GM21786 (cell line): ENCODE measurements around the gene KAT2A.

Experiments used
- ATAC-seq: cut with Tn5 transposase; IDR thresholded peaks from one replicate; pipeline ENCODE4 v1.9.1; 2021; ENCODE audit not compliant: unreplicated experiment

Gene KAT2A

DNA sequence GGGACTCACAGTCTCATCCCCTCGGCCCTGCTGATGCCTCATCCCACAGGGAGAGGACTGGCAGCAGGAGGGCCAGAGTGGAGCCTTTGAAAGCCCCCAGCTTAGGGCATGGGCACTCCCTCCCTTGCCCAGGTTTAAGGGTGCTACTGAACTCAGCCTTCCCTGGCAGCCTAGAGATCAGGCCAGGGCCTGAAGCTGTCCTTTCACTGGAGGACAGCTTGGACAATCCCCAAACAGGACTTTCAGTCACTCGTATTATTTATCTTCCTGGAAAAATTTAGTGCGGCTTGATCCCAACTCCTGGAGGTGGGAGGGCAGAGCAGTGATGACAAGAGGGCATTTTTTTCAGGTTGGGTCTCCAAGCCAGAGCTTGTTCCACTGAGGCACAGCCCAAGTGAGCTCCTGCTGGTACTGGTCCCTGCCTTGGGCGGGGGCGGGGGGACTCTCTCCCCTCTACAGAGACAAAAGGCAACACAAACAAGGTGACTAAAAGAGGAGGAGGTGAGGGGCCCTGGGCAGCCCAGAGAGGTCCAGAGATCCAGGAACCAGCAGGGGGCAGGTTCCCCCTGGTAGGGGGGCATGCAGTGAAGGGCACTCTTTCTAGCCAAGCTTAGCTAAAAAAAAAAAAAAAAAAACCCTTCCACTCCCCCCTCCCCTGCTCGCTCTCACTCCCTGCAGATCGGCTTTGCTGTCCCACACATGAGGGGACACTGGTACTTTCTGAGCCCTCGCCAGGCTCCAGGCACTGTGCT is 24.6 kb downstream of the KAT2A start:
- no peak for ATAC-seq

DNA sequence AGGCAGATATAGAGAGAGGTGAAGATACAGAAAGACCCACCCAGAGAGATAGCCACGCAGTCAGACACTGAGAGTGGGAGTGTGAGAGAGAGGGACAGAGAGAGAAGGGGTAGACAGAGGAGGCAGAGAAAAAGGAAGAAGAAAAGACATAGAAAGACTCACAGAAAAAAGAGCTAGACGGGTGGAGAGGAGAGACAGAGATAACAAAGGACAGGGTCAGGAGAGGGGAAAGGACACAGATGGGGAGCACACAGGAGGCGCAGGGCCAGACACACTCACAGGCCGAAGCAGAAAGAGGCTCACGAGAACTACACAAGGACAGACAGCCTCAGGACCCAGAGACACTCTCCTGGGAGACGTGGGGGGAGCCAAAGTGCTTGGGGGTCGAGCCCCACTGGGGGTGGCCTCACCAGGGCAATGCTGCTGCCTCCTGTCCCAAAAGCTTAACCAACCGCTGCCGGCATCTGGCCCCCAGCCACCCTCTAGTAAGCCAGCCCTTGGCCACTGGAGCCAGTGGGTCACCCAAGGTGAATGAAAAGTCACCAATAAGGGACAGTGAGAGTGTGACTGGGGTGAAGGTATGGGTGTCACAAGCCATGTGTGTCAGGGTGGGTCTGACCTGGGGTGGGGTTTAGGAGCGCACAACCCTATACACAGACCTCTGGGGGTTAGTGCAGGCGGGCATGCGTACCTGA is 26.6 kb downstream of the KAT2A start:
- ATAC-seq: no peak

DNA sequence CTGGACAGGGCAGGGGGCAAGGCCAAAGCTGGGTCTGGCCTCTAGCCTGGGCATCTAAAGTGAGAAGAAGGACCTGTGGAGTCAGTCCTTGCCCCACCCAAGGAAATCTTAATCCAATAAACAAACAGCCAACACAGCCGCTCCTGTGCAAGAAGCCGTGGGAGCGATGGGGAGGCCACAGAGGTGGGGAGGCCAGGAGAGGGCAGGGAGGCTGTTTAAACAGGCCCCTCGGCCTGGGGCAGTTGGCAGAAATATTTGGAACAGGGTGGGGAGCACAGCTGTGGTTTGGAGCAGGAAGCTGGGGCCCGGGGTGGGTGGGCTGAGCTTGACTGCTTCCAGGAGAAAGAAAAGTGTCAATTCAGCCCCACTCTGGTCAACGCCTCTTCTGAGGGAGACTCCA is 28.2 kb downstream of the KAT2A start:
- no peak for ATAC-seq

DNA sequence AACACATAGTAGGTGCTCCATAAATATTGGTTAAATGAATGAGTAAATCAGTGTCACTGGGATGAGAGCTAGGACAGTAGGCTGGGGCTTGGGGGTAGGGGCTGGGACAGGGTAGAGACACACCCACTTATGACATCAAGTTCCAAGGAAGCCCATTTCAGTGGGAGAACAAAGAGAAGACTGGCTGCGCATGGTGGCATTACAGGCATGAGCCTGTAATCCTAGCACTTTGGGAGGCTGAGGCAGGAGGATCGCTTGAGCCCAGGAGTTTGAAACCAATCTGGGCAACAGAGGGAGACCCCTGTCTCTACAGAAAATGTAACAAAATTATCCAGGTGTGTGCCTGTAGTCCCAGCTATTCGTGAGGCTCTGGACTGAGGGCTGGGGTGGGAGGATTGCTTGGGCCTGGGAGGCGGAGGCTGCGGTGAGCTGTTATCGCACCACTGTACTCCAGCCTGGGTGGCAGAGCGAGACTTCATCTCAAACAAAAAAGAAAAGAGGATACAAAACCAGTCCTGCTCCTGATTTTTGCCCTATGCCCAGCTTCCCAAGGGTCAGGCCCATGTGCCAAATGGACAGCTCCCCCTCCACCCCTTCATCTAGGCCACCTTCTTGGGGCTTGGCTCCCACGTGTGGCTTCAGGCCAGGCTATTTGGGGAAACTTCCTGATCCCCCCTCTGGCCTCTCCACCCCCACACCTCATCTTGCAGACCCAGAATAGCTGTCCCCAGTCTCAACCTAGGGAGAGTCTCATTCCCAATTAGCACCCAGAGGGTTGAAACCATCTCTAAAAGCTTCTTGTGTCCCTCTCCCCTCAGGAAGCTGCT is 30.0 kb downstream of the KAT2A start:
- no peak for ATAC-seq

DNA sequence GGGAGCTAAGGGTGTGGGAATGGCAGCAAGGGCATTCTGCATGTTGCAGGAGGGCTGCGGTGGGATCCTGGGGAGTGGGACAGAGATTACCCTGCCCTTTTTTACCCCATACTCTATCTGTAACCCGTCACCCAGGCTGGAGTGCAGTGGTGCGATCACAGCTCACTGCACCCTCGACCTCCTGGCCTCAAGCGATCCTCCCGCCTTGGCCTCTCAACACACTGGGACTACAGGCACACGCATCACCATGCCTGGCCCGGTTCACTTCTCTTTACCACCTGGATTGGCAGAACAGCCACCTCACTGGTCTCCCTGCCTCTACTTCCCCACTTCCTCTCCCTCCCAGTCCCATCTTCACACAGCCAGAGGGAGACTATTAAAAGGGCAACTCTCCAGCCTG is 32.4 kb downstream of the KAT2A start:
- ATAC-seq: no peak

DNA sequence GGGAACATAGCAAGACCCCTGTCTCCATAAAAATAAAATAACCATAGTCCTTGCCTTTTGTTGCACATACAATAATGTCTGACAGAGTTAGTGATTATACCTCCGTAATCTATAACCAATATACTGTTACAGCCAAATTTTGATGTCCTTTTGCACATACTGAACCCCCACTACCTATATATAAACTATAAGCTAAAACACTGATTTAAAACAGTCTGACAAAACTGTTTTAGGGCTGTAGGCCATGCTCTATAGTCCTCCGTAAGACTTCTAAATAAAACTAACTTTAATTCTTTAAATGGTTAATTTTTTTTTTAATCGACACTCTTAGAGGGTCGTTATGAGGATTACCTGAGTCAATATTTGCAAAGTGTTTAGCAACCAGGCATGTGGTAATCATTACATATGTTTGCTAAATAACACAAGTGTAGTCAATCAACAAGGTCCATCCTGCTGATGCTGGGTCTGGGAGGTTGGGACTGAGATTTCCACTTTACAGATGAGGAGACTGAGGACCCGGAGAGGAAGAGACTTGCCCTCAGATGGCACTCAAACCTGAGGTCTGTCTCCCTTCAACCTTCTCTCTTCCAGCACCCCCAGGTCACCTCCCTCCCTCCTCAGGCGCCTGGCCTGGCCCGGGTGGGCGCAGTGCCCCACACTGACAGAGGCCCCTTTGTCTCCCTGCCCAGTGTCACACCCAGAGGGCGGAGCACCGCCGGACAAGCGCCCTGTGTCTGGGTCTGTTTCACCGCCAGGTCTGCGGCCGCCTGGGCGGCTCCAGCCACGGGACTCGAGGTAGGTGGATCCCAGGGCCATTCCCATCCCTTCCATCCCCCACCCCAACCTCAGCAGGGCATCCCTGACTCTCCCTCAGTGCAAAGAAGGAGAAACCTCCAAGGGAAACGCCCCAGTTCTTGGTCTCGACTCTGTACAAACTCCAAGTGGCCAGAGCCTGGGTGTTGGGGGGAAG is 33.1 kb downstream of the KAT2A start:
- ATAC-seq: no peak

DNA sequence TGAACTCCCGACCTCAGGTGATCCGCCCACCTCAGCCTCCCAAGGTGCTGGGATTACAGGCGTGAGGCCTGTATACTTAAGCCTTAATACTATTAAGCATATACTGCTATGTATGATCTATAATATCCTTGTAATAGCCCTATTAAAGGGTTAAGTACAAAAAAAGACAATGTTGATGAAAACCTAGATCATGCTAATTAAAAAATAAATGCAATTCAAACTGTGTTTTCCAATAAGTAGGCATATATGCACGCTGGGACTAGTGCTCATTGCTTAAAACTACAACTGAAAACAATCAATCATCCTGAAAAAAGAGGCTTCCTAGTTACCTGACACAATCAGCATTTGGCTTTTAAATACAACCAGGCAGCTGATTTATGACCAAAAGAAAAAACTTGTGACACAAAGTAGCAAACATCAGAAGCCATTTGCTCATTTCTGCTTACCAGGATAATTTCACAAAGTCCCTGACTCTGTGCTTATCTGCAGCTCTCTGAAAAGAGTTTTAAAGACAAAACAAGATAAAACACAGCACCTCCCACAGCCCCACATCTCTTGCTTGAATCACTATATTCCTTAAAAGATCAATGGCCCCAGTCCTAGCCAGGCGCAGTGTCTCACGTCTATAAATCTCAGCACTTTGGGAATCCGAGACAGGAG is 34.0 kb downstream of the KAT2A start:
- no peak for ATAC-seq

DNA sequence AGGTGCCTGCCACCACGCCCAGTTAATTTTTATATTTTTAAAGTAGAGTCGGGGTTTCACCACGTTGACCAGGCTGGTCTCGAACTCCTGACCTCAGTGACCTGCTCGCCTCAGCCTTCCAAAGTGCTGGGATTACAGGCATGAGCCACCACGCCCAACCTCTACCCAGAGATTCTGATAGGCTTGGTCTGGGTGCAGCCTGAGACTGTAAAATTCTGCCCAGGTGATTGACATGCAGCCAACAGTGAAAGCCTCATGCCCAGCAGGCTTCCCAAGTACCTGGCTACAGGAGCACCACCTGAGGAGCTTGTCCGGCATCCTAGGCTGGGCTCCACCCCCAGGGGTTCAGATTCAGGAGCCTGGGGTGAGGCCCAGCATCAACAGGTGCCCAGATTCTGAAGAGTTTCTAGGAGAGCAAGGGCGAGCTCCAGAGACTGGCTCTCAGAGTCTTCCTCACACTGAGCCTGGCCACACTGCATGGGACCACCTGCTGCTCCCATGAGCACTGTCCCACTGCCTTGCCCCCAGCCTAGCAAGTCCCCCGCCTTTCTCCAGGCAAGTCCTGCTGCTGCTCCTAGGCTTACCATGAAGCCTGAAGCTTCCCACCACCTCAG is 39.5 kb downstream of the KAT2A start:
- no peak for ATAC-seq

DNA sequence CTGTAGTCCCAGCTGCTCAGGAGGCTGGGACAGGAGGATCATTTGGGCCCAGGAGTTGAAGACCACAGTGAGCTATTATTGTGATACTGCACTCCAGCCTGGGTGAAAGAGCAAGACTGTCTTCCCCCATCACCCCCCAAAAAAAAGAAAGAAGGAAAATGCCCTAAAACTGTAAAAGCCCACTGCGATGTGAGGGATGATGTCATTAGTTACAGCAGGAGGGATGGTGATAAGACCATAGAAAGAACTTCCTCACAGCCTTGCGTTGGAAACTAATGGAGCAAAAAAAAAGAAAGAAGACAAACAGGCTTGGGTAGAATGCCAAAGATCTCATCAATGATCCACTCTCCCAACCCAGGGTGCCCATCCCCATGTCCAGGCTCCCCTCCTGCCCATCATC is 41.6 kb downstream of the KAT2A start:
- ATAC-seq: no peak

DNA sequence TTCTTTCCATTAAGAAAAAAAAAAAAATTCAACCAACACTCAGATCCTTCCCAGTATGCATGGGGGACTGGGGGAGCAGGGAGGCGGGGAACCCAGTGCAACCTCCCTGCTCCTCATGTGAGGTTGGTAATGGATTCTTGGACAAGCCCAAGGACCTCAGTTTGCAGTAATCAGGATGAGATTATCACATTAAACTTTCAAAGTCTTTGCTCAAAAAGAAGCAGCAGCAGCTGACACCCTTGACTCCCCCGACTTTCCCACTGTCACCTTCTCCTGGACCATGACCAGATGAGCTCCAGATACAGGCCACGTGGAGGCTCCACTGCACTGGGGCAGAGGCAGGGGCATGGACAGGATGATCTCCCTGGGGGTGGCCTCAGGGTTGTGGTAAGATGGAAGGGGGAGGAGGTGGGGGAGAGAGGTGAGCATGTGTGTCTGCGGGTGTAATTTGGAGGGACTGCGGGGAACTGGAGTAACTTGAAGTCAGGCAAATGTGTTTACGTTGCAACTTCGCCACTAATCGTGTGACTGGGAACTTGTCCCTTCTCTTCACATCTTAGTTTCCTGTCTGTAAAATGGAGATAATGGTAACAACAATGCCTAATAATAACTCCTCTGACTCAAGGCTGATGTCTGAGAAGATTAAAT is 42.6 kb downstream of the KAT2A start:
- ATAC-seq: no peak

DNA sequence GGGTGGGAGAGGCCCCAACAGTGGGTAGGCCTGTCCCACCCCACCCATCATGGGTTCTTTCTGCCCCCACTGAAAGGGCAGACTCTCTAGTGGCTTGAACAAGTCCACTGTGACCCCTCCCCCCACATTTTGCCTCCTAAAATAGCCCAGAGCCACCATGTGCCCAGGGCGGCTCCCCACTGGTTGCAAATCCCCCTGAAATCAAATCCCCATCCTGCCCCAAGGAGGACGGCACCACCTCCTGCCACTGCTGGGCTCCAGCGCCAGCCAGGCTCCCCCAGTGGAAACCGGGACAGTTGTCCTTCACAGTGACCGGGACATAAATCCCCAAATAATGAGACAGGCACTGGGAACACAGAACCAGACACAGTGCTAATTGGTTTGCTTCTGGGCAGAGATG is 43.4 kb downstream of the KAT2A start:
- ATAC-seq: no peak

DNA sequence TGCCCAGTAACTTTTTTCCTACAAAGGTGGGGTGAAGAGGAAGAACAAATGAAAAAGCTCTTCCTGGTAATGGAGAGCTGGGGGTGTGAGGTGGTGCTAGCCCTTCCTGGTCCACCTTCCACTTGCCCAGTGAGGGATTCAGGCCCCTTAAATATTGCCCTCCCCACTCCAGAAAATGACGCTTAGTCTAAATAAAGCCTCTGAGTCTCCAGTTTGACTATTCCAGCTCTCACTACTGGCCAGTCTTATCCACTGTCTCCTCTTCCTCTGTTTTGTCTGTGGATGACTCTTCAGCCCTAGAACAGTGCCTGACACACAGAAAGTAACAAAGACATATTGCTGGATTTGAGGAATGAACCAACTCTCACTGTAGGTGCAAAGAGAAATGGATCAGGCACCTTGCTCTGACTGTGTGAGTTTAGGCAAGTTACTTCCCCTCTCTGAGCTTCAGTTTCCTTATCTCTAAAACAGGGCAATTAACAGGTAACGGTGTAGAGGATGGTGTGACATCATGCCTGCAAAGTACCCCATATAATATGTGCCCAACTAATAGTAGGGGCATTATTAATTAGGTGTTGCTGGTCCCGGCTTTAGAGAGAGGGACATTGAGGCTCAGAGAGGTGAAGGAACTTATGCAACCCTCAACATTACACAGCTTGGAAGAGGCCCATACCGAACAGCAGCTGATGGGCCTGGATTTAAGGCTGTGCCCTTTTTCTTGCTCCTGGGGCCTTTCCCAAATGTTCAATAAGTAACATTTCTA is 44.2 kb downstream of the KAT2A start:
- no peak for ATAC-seq

DNA sequence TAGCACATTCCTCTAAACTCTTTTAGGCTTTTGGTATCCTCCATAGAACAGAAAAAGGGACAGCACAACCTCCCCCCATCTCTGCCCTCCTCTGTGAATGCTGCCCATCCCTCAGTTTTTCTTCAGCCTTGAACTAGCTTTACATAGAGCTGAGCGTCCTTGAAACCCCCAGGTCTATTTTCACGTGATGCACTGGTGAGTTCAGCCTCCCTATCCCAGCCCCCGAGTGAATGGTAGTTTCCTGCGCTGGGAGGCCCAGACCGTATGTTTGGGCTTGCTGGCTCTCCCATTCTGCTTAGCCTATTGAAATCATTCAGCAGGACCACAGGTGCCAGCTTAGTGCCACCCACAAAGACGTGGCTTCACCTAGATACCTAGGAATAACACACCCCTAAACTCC is 45.4 kb downstream of the KAT2A start:
- no peak for ATAC-seq

DNA sequence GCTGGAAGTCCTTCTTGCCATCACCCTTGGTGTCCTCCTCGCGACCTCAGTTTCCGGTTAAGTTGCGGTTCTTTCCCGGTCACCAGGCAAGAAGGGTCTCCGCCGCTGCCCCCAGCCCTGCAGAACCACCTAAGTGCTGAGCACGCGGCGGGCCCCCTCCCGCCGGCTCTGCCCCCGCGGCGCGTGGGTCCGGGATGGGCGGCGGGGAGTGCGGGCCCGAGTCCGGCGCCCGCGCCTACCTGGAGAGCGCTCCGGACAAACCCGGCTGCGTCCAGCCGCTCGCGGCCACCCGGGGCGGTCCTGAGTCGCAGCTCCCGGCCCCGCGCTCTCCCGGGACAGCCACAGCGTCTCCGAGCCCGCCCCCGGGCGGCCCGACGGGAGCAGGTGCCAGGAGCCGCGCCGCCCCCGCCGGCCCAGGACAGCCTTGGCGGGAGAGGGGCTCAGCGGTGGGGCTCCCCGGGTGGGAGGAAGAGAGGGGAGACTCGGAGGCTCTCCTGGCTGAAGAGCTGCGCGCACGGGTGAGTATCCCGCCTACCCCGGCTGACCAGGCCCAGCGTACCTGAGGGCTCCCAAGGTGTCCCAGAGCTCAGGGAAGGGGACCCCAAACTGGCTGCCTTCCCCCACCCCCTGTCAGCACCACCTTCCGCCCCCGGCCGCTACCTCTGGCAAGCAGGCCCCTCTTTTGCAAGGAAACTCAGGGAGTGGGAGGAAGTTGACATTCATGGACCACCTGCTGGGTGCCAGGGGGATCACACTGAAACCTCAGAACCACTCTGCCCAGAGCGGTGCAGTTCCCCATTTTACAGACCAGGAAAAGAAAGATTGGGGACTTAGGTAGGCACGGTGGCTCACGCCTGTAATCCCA is 48.6 kb downstream of the KAT2A start:
- no peak for ATAC-seq

DNA sequence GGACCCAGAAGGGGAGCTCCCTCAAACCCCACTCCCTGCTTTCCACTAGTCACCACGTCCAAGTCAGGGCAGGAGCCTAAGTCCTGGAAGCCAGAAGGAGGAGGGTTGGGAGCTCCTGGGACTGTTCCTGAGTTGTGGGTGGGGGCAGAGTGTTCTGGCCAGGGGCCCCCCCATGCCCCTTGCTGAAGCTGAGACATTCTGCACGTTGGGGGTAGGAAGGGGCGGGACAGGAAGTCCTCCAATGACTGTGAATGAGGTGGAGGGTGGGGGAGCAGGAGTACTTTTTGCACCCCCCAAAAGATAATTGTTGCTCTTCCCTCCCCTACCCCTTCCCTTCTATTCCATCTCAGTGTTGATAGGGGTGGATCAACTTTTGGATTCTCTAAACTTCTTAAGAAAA is 49.4 kb downstream of the KAT2A start:
- no peak for ATAC-seq

DNA sequence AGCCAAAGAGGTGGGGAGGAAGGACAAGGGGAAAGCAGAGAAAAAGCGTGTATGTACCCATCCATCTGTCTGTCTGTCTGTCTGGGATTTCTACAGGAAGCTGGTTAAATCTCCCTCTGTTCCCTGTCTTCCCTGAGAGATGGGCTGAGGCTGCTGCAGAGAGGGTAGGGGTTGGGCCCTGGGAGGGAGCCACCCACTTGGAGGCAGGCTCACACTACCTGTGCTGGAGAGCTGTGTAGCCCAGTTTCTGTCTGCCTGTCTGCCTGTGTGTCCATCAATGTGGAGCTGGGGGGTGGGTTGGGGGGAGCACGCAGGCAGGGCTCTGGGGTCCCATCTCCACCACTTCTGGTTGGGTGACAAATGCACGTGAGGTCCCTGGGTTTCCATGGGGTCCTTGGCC is 52.2 kb downstream of the KAT2A start:
- no peak for ATAC-seq

DNA sequence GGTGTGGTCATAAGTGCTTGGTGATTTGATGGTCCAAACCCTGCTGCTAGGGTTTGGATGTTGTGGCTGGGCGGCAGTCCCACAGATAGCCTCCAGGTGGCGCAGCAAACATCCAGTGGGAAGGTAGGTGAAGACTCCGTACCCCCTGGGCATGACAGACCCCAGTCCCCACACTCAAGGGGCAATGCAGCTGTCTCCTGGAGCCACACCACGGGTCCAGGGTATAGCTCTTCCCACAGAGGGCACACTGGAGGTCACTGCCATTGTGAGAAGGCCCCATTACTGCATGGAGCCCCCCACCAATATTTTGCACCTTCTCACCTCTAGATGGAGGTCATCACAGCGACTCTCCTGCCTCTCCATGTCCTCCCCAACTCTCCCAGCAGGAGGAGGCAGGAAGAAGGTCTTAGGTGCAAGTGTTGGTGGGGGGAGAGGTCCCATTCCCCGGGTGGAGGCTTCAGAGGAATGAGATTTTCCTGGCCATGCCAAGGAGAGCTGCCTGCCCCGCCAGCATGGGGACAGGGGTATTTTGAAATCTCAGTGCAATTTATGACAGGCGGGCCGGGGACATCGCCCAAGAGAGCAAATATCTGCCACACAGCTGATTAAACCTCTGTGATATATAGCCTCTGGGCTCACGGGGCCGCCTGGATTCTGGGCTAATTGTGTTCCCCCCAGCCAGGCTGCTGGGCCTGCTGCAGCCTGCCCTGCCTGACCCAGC is 53.6 kb downstream of the KAT2A start:
- no peak for ATAC-seq
